ENCODE data around the gene HBEGF. TPM values are rescaled to one million over a fixed set of nuclear protein-coding genes. Genes with fewer than 3 reads are reported as not detected.

The HBEGF gene
- polyA plus RNA-seq, 3 donors = 25.2 to 548 (median 31.6) TPM

DNA sequence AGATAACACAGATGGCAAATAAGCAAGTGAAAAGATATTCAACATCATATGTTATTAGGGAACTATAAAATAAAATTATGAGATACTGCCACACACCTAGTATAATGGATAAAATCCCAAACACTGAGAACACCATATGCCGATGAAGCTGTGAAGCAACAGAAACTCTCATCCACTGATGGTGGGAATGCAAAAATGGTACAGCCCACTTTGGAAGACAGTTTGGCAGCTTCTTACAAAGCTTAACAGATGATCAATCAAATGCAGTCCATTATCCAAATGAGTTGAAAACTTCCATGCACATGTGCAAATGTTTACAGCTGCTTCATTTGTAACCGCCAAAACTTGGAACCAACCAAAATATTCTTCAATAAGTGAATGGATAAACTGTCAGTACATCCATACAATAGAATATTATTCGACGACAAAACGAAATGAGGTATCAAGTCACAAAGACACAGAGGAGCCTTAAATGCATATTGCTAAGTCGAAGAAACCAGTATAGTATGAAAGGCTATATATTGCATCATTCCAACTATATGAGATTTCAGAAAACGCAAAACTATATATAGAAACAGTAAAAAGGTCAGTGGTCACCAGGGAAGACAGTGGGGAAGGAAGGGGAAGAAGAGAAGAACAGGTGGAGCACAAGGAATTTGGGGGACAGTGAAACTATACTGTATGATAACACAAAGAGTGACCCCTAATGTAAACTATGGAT, 58.4 kb downstream of the HBEGF start:
- intact Hi-C loops (cut with micrococcal nuclease) = loop anchor here in 1 of 2 donors (5.0 kb wide), 1 partner anchor 46 kb away; no protein-coding TSS in a partner anchor
- peak overlapping the region in 1 of 7 donors; percentile 19 for H3K27ac Mint-ChIP-seq
- no peak overlapping the region for H3K4me3 ChIP-seq (replicated peaks in 1 of 3; ENCODE audit: low read depth in 2 of 3, low read length in 3 of 3)
- H3K36me3 Mint-ChIP-seq = peaks cover 7 to 15% of the 10 kb centered on the region in 2 donors
- peaks cover 0 to 13% of the 10 kb centered on the region in 2 donors for H3K36me3 ChIP-seq (replicated peaks in 1 of 2; ENCODE audit: control insufficient read depth in 1 of 2, insufficient read depth in 2 of 2, low read length in 2 of 2)
- H3K4me3 Mint-ChIP-seq = no peak overlapping the region
- no peaks in the 10 kb centered on the region for H3K27me3 Mint-ChIP-seq (ENCODE audit: low read depth in 3 of 3)
- no peaks in the 10 kb centered on the region for H4K20me1 ChIP-seq (ENCODE audit: insufficient read depth, low read length)
- H2AFZ ChIP-seq (ENCODE audit: insufficient read depth, low read depth, low read length, poor library complexity, severe bottlenecking) = no peak overlapping the region
- H3K27me3 ChIP-seq (ENCODE audit: control insufficient read depth in 2 of 2, insufficient read depth in 2 of 2, low read length in 2 of 2) = no peaks in the 10 kb centered on the region
- no peak overlapping the region for H3K27ac ChIP-seq (ENCODE audit: low read depth in 1 of 2, low read length in 2 of 2)
- H3K9ac ChIP-seq (ENCODE audit: insufficient read depth, low read length, poor library complexity, severe bottlenecking) = no peak overlapping the region
- H3K4me1 Mint-ChIP-seq = peaks cover 24% of the 10 kb centered on the region
- H3K4me1 ChIP-seq (ENCODE audit: control insufficient read depth in 1 of 2, insufficient read depth in 2 of 2, low read length in 2 of 2) = peaks cover 20 to 22% of the 10 kb centered on the region in 2 donors
- WGBS (ENCODE audit: insufficient coverage) = no CpG with 5 or more reads among the region's 7 CpGs
- TF ChIP-seq, protein P1, sequence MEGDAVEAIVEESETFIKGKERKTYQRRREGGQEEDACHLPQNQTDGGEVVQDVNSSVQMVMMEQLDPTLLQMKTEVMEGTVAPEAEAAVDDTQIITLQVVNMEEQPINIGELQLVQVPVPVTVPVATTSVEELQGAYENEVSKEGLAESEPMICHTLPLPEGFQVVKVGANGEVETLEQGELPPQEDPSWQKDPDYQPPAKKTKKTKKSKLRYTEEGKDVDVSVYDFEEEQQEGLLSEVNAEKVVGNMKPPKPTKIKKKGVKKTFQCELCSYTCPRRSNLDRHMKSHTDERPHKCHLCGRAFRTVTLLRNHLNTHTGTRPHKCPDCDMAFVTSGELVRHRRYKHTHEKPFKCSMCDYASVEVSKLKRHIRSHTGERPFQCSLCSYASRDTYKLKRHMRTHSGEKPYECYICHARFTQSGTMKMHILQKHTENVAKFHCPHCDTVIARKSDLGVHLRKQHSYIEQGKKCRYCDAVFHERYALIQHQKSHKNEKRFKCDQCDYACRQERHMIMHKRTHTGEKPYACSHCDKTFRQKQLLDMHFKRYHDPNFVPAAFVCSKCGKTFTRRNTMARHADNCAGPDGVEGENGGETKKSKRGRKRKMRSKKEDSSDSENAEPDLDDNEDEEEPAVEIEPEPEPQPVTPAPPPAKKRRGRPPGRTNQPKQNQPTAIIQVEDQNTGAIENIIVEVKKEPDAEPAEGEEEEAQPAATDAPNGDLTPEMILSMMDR (IDR thresholded peaks at IDR 0.05) = no peak
- H3K4me2 ChIP-seq (replicated peaks; ENCODE audit: extremely low read depth, low read length, poor library complexity, severe bottlenecking) = no peak overlapping the region
- H3K79me2 ChIP-seq (ENCODE audit: insufficient read depth, low read length) = peaks cover 91% of the 10 kb centered on the region
- H3K9me3 ChIP-seq (replicated peaks in 1 of 2; ENCODE audit: control insufficient read depth in 1 of 2, insufficient read depth in 1 of 2, low read length in 2 of 2) = no peaks in the 10 kb centered on the region
- no peak for DNase-seq
- H3K9me3 Mint-ChIP-seq = no peaks in the 10 kb centered on the region

DNA sequence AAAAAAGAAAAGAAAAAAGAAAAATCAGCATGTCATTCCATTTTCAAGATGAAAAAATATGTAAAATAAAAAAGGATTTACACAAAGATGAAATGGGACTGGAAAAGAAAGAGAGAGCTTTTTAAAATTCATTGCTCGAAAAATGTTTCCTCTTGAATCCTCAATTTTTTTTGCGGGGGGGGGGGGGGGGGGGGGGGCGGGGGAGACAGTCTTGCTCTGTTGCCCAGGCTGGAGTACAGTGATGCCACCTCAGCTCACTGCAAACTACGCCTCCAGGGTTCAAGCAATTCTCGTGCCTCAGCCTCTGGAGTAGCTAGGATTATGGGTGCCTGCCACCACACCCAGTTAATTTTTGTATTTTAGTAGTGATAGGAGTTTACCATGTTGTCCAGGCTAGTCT, 60.0 kb downstream of the HBEGF start:
- Histone ChIP-seq H3K79me2 (ENCODE audit: insufficient read depth, low read length) (peaks cover 91% of the 10 kb centered on the region), H3K4me2 (replicated peaks; ENCODE audit: extremely low read depth, low read length, poor library complexity, severe bottlenecking) (no peak overlapping the region), H3K27ac (ENCODE audit: low read depth in 1 of 2, low read length in 2 of 2) (no peak overlapping the region), H4K20me1 (ENCODE audit: insufficient read depth, low read length) (no peaks in the 10 kb centered on the region), H2AFZ (ENCODE audit: insufficient read depth, low read depth, low read length, poor library complexity, severe bottlenecking) (no peak overlapping the region), H3K27me3 (ENCODE audit: control insufficient read depth in 2 of 2, insufficient read depth in 2 of 2, low read length in 2 of 2) (no peaks in the 10 kb centered on the region), H3K36me3 (replicated peaks in 1 of 2; ENCODE audit: control insufficient read depth in 1 of 2, insufficient read depth in 2 of 2, low read length in 2 of 2) (peaks cover 0 to 8% of the 10 kb centered on the region in 2 donors), H3K9me3 (replicated peaks in 1 of 2; ENCODE audit: control insufficient read depth in 1 of 2, insufficient read depth in 1 of 2, low read length in 2 of 2) (no peaks in the 10 kb centered on the region), H3K9ac (ENCODE audit: insufficient read depth, low read length, poor library complexity, severe bottlenecking) (no peak overlapping the region), H3K4me3 (replicated peaks in 1 of 3; ENCODE audit: low read depth in 2 of 3, low read length in 3 of 3) (no peak overlapping the region), H3K4me1 (ENCODE audit: control insufficient read depth in 1 of 2, insufficient read depth in 2 of 2, low read length in 2 of 2) (peaks cover 20 to 22% of the 10 kb centered on the region in 2 donors)
- peaks cover 22% of the 10 kb centered on the region for H3K4me1 Mint-ChIP-seq
- intact Hi-C loops (cut with micrococcal nuclease) = loop anchor here in 1 of 2 donors (5.0 kb wide), 1 partner anchor 44 kb away; no protein-coding TSS in a partner anchor
- TF ChIP-seq, protein P1 (IDR thresholded peaks at IDR 0.05) = no peak
- WGBS (ENCODE audit: insufficient coverage) = no CpG with 5 or more reads among the region's 5 CpGs
- peaks cover 4 to 15% of the 10 kb centered on the region in 2 donors for H3K36me3 Mint-ChIP-seq
- no peak for DNase-seq
- no peak overlapping the region for H3K4me3 Mint-ChIP-seq
- H3K27me3 Mint-ChIP-seq (ENCODE audit: low read depth in 3 of 3) = no peaks in the 10 kb centered on the region
- no peaks in the 10 kb centered on the region for H3K9me3 Mint-ChIP-seq
- H3K27ac Mint-ChIP-seq = no peak overlapping the region
